Esophagus mucosa (tissue), 1 donor: ENCODE results near the gene TTC13. TPM values are rescaled to one million over a fixed set of nuclear protein-coding genes. Genes with fewer than 3 reads are reported as not detected.

Source experiments
- ATAC-seq: fragments of 200-7000 bp; cut with Tn5 transposase; one replicate; pipeline ENCODE4 v1.9.1; 2020
- total RNA-seq: library from RNA; stranded (reverse); gene quantifications from one replicate; pipeline ENCODE4 v1.2.4, GENCODE V29; 2023
- donor health status: DM: yes; HTN: yes; CAD: no.

TTC13 gene
- total RNA-seq, 1 donor from 2014 or later: 6.6 TPM

DNA sequence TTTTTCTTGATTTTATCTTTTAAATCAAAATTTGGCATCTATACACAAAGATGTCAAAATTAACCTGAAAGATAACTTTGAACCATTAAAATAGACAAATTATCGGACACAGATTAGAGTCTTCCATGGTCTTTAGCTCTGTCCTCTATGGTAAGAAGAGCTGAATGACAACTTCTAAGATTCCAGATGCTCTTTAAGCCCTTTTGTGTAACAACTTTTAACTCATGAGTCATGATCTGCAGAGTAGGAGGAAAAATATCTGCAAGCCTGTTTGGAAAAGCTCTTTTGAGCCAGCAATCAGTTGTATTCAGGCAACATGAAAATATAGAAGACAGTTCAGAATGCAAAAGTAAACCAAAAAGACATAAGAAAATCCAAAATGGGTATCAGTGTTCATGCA, 37.8 kb downstream of the TTC13 start:
- ATAC-seq: no peak

DNA sequence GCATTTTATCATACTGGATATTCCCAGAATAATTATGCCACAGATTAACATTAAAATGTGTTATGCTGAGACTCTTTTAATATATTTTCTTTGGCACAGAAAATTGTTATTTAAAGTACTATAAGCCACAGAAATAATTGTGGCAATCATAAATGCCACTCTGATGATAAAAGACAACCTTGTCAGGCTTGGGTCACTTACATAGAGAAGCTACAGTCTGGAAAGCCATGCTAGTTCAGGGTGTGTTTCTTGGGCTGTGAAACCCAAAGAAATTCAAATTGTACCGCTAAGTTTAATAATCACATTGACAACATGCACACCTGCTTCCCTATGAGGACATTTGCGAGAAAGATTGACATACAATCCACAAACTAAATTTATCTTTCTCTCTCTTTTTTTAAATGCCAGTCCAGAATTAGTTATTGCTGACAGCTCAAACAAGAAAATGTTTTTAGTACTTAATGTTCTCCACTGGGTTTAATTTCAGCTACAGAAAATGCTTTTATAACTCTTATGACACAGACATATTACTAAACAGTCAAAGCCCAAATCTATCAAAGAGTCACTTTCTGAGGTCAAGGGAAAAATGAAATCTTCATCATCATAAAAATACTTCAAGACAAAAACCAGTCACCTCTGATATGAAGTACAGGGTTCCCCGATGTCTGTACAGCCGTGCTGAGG, 38.7 kb downstream of the TTC13 start:
- no peak for ATAC-seq

GRCh38 chr1:230938924-230939368, 39.7 kb downstream of the TTC13 start:
- ATAC-seq: no peak

DNA sequence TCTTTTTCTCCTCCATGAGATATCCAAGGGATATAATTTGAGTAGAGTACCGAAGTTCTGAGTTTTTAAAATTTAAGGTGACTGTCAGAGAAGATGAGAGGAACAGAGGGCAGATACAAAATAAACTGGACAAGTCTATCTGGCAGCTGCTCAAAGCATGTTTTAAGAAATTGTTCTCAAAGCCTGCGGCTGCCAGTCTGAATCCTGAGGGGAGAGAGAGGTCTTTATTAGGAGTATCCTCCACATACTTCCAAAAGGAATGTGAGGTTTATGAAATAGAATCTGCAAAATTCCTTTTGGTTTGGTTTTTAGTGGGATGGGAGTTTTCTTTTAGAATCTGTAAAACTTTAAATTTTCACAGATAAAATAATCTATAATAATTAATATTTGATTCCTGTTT, 41.3 kb downstream of the TTC13 start:
- ATAC-seq: no peak

- no peak for ATAC-seq
Measured at GRCh38 chr1:230936475-230936874, 42.2 kb downstream of the TTC13 start.

DNA sequence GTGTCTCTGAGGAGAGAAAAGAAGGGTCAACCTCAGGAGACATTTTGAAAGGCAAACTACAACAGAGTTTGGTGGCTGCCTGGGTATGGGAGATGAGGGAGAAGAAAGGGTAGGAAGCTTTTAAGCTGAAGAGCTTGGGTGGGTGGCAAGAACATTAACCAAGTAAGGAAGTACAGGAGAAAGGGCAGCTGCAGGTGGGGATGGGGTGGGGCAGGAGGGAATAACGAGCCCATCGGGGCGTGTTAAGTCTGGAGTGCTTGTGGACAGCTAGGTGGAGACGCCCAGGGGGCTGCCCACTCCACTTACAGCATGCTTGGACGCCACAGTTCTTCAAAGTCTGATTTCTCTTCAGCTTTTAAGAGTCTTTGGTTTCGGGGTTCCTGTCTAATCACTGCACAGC, 42.8 kb downstream of the TTC13 start:
- ATAC-seq: no peak

GRCh38 chr1:230930986-230931385, 47.7 kb downstream of the TTC13 start:
- no peak for ATAC-seq

GRCh38 chr1:230926182-230926581, 52.5 kb downstream of the TTC13 start:
- ATAC-seq: no peak

GRCh38 chr1:230925608-230926007, 53.1 kb downstream of the TTC13 start:
- ATAC-seq: no peak

- no peak for ATAC-seq
Measured at GRCh38 chr1:230923176-230923575, 55.5 kb downstream of the TTC13 start.

GRCh38 chr1:230922620-230923019, 56.0 kb downstream of the TTC13 start:
- ATAC-seq: no peak

DNA sequence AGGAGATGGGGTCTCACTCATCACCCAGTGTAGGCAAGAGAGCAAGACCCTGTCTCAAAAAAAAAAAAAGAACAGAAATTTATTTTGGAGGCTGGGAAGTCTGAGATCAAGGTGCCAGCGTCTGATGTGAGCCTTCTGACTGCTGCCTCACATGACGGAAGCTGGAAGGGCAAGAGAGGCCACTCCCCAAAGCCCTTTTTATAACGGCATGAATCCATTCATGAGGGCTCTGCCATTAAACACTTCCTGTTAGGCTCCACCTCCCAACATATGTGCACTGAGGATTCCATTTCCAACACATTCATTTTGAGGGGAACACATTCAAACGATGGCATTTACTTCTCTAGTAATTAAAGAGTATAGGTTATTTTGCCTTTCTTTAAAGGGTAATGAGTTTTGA, 59.5 kb downstream of the TTC13 start:
- ATAC-seq: no peak

- ATAC-seq: peak; percentile 59
Measured at GRCh38 chr1:230917284-230918135, 61.2 kb downstream of the TTC13 start.

GRCh38 chr1:230916587-230917283, 61.9 kb downstream of the TTC13 start:
- no peak for ATAC-seq

DNA sequence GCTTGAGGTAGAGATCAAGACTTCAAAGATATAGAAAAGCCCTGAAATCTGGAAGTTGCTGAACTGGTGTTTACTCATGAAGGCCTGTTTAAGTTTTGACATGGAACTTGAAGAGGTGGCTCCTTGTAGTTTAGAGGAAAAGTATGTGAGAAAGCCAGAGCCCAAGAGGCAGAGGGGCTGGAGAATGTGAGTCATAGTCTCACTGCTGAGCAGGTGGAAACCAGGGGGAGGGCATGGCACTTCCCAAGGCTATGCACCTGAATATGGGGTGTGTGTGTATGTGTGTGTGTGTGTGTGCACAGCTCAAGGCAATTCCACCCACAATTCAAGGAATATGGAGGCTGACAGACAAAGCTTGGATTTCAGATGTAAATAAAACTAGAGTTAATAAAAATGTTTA, 63.6 kb downstream of the TTC13 start:
- ATAC-seq: no peak

GRCh38 chr1:230913496-230913895, 65.2 kb downstream of the TTC13 start:
- ATAC-seq: no peak

DNA sequence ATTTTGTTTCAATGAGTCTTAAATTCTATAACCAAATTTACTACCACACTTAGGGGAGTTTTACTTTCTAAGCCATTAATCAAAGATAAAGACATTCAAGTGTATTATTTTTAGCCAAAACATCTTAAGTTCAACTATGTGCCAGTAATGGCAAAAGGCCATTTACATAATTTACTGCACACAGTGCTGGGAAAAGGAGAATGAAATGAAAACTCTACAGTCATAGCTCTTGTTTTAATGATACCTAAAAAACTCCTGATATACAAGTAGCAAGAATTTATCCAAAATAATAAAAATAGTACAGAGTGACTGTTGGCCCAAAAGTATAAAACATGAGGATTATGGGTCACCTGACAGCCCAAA, 67.9 kb downstream of the TTC13 start:
- ATAC-seq: no peak

- ATAC-seq: peak; percentile 91
Measured at GRCh38 chr1:230909974-230910754, 68.5 kb downstream of the TTC13 start.

- ATAC-seq: no peak
Measured at GRCh38 chr1:230907472-230908205, 71.0 kb downstream of the TTC13 start.

- ATAC-seq: no peak
Measured at GRCh38 chr1:230906226-230906625, 72.4 kb downstream of the TTC13 start.

GRCh38 chr1:230905733-230906132, 72.9 kb downstream of the TTC13 start:
- no peak for ATAC-seq

GRCh38 chr1:230902349-230902923, 76.2 kb downstream of the TTC13 start:
- no peak for ATAC-seq
